GM12878 (cell line): ENCODE data around the gene POGLUT3. TPM values are rescaled to one million over a fixed set of nuclear protein-coding genes. Genes with fewer than 3 reads are reported as not detected.

Experiments
- ATAC-seq: fragments of 200-7000 bp; cut with Tn5 transposase; 3 replicates; pipeline ENCODE4 v1.9.1; 2020; ENCODE audit warnings: mild to moderate bottlenecking, moderate library complexity
- BruUV-seq: library from RNA; stranded (reverse); fragments of 400-500 nt; replicated peaks from 2 replicates; lab custom pipeline; 2021; lab: Mats Ljungman, UMichigan
- CTCF ChIA-PET: fragments of 300-600 bp; sonication (Branson Sonifier 250); formaldehyde crosslinking; extraction: SDS; loops from one replicate; lab custom pipeline; 2021; ENCODE audit warnings: inconsistent platforms; lab: Yijun Ruan, JAX
- POLR2A ChIA-PET: fragments of 350-600 bp; formaldehyde crosslinking; extraction: SDS; loops from one replicate; lab custom pipeline; 2021; ENCODE audit warnings: inconsistent platforms; lab: Charles Lee
- RAD21 ChIA-PET: fragments of 300-600 bp; sonication (Branson Sonifier 250); formaldehyde crosslinking; loops from one replicate; lab custom pipeline; 2023; ENCODE audit warnings: antibody characterized with exemption; ENCODE audit not compliant: unreplicated experiment; lab: Charles Lee
- SMC1A ChIA-PET: fragments of 300-600 bp; sonication (Branson Sonifier 250); formaldehyde crosslinking; loops from one replicate; lab custom pipeline; 2023; ENCODE audit not compliant: unreplicated experiment, uncharacterized antibody; lab: Charles Lee
- DNase-seq: peaks from one replicate; pipeline ENCODE4 v3.0.0-alpha.2; 2011; ENCODE audit warnings: low read depth, low spot score
- FAIRE-seq: peaks from 3 replicates; lab custom pipeline; 2011; peaks lifted over from hg19 to GRCh38; lab: Jason Lieb, UNC
- H2AFZ ChIP-seq: 2 replicates; pipeline ENCODE4 v1.6.0; 2011; ENCODE audit warnings: low read depth, low read length, control low read depth; ENCODE audit not compliant: control insufficient read depth
- H3K27ac ChIP-seq: 2 replicates; pipeline ENCODE4 v1.5.1; 2011; ENCODE audit warnings: control low read depth; ENCODE audit not compliant: control insufficient read depth, insufficient read depth
- H3K27me3 ChIP-seq, 2 experiments: replicated peaks in 1 of 2; 2 replicates each; pipeline versions ENCODE4 v1.6.0 to v1.6.1; 2011; ENCODE audit warnings: low read length in 1 of 2; ENCODE audit not compliant: control insufficient read depth in 2 of 2, insufficient read depth in 2 of 2
- H3K36me3 ChIP-seq, 2 experiments: 2 replicates each; pipeline ENCODE4 v1.5.1; 2011; ENCODE audit warnings: low read length in 1 of 2; ENCODE audit not compliant: control insufficient read depth in 2 of 2, insufficient read depth in 2 of 2
- H3K4me1 ChIP-seq: 2 replicates; pipeline ENCODE4 v1.6.1; 2011; ENCODE audit warnings: mild to moderate bottlenecking, low read length, moderate library complexity, mixed read lengths; ENCODE audit not compliant: control insufficient read depth, insufficient read depth
- H3K4me2 ChIP-seq: 2 replicates; pipeline ENCODE4 v1.6.0; 2011; ENCODE audit warnings: control low read depth; ENCODE audit not compliant: control insufficient read depth, insufficient read depth
- H3K4me3 ChIP-seq: fragments of 200-600 bp; sonication (generic); 2 replicates; pipeline ENCODE4 v1.5.1; 2016
- H3K79me2 ChIP-seq: 2 replicates; pipeline ENCODE4 v1.6.0; 2011; ENCODE audit warnings: low read length; ENCODE audit not compliant: control insufficient read depth, insufficient read depth
- H3K9ac ChIP-seq: 2 replicates; pipeline ENCODE4 v1.8.0; 2011; ENCODE audit warnings: low read length, control low read depth, mixed read lengths; ENCODE audit not compliant: control insufficient read depth, insufficient read depth
- H3K9me3 ChIP-seq: replicated peaks from 3 replicates; pipeline ENCODE4 v1.5.1; 2011; ENCODE audit warnings: mild to moderate bottlenecking, low read length; ENCODE audit not compliant: control insufficient read depth, insufficient read depth
- H4K20me1 ChIP-seq: 2 replicates; pipeline ENCODE4 v1.6.0; 2011; ENCODE audit not compliant: control insufficient read depth, insufficient read depth
- BHLHE40 ChIP-seq, 2 experiments: fragments of 450-650 bp in 1 of 2; IDR thresholded peaks; 2 replicates each; pipeline ENCODE4 v1.6.1; 2011 to 2017; ENCODE audit warnings: low read depth in 2 of 2, borderline replicate concordance in 1 of 2, improper control_type of control experiment in 1 of 2, low read length in 1 of 2, mild to moderate bottlenecking in 1 of 2
- CREB1 ChIP-seq: IDR thresholded peaks from 2 replicates; pipeline ENCODE4 v1.6.1; 2012; ENCODE audit warnings: low read depth, mild to moderate bottlenecking, inconsistent platforms
- ETV6 ChIP-seq, 2 experiments: fragments of 450-650 bp in 1 of 2; IDR thresholded peaks in 1 of 2; conservative IDR thresholded peaks in 1 of 2; 2 replicates each; pipeline ENCODE4 v1.6.1; 2014; ENCODE audit warnings: antibody characterized with exemption in 1 of 2, borderline replicate concordance in 1 of 2, low read depth in 1 of 2, mild to moderate bottlenecking in 1 of 2, moderate library complexity in 1 of 2
- FOS ChIP-seq: IDR thresholded peaks from 3 replicates; pipeline ENCODE4 v1.6.1; 2011; ENCODE audit warnings: borderline replicate concordance; ENCODE audit not compliant: insufficient read length; ENCODE audit errors: extremely low read depth
- GABPA ChIP-seq: IDR thresholded peaks from 2 replicates; pipeline ENCODE4 v1.6.1; 2014; ENCODE audit warnings: antibody characterized with exemption, low read depth, mild to moderate bottlenecking, inconsistent platforms
- LARP7 ChIP-seq: fragments of 450-650 bp; IDR thresholded peaks from 2 replicates; pipeline ENCODE4 v1.6.1; 2017; ENCODE audit warnings: mild to moderate bottlenecking
- MTA2 ChIP-seq: fragments of 450-650 bp; IDR thresholded peaks from 2 replicates; pipeline ENCODE4 v1.6.1; 2016; ENCODE audit warnings: low read depth, mild to moderate bottlenecking, moderate library complexity
- MYB ChIP-seq: fragments of 150-350 bp; IDR thresholded peaks from 2 replicates; pipeline ENCODE4 v1.6.1; 2014; ENCODE audit warnings: mild to moderate bottlenecking, low read depth, low read length, borderline replicate concordance
- NR2C2 ChIP-seq: IDR thresholded peaks from 2 replicates; pipeline ENCODE4 v1.6.1; 2011; ENCODE audit warnings: borderline replicate concordance, low read depth; ENCODE audit not compliant: control insufficient read depth, insufficient read length
- NR2F1 ChIP-seq: fragments of 450-650 bp; conservative IDR thresholded peaks from 2 replicates; pipeline ENCODE4 v1.6.1; 2017; ENCODE audit warnings: mild to moderate bottlenecking
- PAX8 ChIP-seq: fragments of 450-650 bp; IDR thresholded peaks from 2 replicates; pipeline ENCODE4 v1.6.1; 2017; ENCODE audit warnings: mild to moderate bottlenecking, moderate library complexity
- REST ChIP-seq: IDR thresholded peaks from 2 replicates; pipeline ENCODE4 v1.6.1; 2012; ENCODE audit warnings: mild to moderate bottlenecking, low read depth, low read length
- in situ Hi-C: fragments of 300-500 bp; cut with MboI; formaldehyde crosslinking; loops from 9 replicates; pipeline ENCODE4 v1.14.3; 2018; ENCODE audit warnings: mixed read lengths
- intact Hi-C: fragments of 100-400 bp; cut with micrococcal nuclease; formaldehyde crosslinking; loops from one replicate; pipeline ENCODE4 v1.14.2; 2022; ENCODE audit not compliant: unreplicated experiment
- polyA plus RNA-seq, 11 experiments: library from polyadenylated mRNA; depleted of rRNA in 4 of 11; unstranded in 6 of 11; stranded (reverse) in 5 of 11; fragments of >200 nt; fragmentation: Nextera tagmentation in 4 of 11; fragmentation: Illumina TruSeq in 1 of 11; extraction: Ambion mirVana in 4 of 11; extraction: Trizol in 1 of 11; gene quantifications; 1 replicate in 1 of 11; 2 replicates in 10 of 11; pipeline versions ENCODE4 v1.2.1 to v1.2.3, GENCODE V29; 2011 to 2016; ENCODE audit warnings: inconsistent platforms in 2 of 11, missing spikeins in 2 of 11, low read depth in 1 of 11
- total RNA-seq, 4 experiments: library from RNA; depleted of rRNA in 3 of 4; stranded (reverse); fragments of >200 nt in 3 of 4; fragmentation: Illumina TruSeq in 1 of 4; extraction: Trizol in 1 of 4; gene quantifications; 2 replicates each; pipeline versions ENCODE4 v1.2.1 to v1.2.3, GENCODE V29; 2013 to 2021
- TF ChIP-seq, protein P1 (sequence below): fragments of 450-650 bp; IDR thresholded peaks from 2 replicates; pipeline ENCODE4 v1.6.1; 2017; ENCODE audit warnings: low read depth, mild to moderate bottlenecking, moderate library complexity
- TF ChIP-seq, protein P2 (sequence below): fragments of 450-650 bp; formaldehyde crosslinking; IDR thresholded peaks from 2 replicates; pipeline ENCODE4 v1.4.0; 2022; ENCODE audit warnings: mild to moderate bottlenecking, moderate library complexity
- TF ChIP-seq, protein P3 (sequence below): IDR thresholded peaks from 2 replicates; pipeline ENCODE4 v1.6.1; 2012; ENCODE audit warnings: low read depth, low read length, improper control_type of control experiment

POGLUT3 gene
- total and polyA plus RNA-seq, 10 of the 15 experiments (the other 5 are each of a cell fraction or from before 2014, with no cell fraction given) = 3.7 to 21.5 (median 12.9) TPM

DNA sequence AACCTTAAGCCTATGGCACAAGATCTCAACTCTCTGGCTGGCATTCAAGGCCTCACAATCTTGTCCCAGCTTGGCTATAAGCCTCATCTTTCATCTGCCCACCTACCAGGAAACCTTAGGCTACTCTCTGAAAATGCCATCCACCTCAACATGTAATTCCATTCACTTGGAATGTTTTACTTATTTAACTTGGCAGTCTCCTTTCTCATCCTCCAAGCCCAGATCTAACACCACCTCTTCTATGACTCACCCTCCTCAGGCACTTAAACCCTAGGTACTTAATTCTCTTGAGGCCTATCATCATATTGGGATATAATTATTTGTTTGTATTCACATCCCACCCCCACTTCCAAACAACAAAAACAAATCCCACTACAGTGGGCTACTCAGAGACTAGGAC is 15.0 kb downstream of the POGLUT3 start:
- in situ Hi-C loops (no loop called here), intact Hi-C loops (no loop called here)
- Histone ChIP-seq H3K4me1 (no peaks in the 10 kb centered on the region), H3K4me2 (no peak overlapping the region), H3K9me3 (no peaks in the 10 kb centered on the region), H3K9ac (no peak overlapping the region), H3K4me3 (no peak overlapping the region), H4K20me1 (no peaks in the 10 kb centered on the region), H3K27ac (no peak overlapping the region), H3K36me3 (peaks cover 0 to 11% of the 10 kb centered on the region in 2 experiments; a peak in 1 of 4 replicates), H2AFZ (no peak overlapping the region), H3K79me2 (no peaks in the 10 kb centered on the region), H3K27me3 (no peaks in the 10 kb centered on the region)
- ChIA-PET CTCF (no interaction called here), RAD21 (no interaction called here), SMC1A (interaction anchor here (0.5 to 1.2 kb wide), 3 partner anchors 156 to 388 kb away, joined by 3 read pairs; no protein-coding TSS in a partner anchor), POLR2A (no interaction called here)
- no peak for ATAC-seq
- TF ChIP-seq FOS = no peak
- no peak for TF ChIP-seq GABPA
- no peak for TF ChIP-seq CREB1
- no peak for TF ChIP-seq MTA2
- no peak for TF ChIP-seq NR2C2
- no peak for TF ChIP-seq PAX8
- TF ChIP-seq ETV6 (conservative IDR thresholded peaks at IDR 0.05 in 1 of 2, IDR thresholded peaks at IDR 0.05 in 1 of 2; ENCODE audit: borderline replicate concordance in 1 of 2, low read depth in 1 of 2) = no peak
- no peak for TF ChIP-seq NR2F1
- no peak for TF ChIP-seq REST
- TF ChIP-seq BHLHE40 (IDR thresholded peaks at IDR 0.05; ENCODE audit: borderline replicate concordance in 1 of 2, low read depth in 2 of 2, low read length in 1 of 2) = no peak
- TF ChIP-seq, protein P1, sequence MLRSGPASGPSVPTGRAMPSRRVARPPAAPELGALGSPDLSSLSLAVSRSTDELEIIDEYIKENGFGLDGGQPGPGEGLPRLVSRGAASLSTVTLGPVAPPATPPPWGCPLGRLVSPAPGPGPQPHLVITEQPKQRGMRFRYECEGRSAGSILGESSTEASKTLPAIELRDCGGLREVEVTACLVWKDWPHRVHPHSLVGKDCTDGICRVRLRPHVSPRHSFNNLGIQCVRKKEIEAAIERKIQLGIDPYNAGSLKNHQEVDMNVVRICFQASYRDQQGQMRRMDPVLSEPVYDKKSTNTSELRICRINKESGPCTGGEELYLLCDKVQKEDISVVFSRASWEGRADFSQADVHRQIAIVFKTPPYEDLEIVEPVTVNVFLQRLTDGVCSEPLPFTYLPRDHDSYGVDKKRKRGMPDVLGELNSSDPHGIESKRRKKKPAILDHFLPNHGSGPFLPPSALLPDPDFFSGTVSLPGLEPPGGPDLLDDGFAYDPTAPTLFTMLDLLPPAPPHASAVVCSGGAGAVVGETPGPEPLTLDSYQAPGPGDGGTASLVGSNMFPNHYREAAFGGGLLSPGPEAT = no peak
- no peak for TF ChIP-seq MYB
- TF ChIP-seq, protein P2, sequence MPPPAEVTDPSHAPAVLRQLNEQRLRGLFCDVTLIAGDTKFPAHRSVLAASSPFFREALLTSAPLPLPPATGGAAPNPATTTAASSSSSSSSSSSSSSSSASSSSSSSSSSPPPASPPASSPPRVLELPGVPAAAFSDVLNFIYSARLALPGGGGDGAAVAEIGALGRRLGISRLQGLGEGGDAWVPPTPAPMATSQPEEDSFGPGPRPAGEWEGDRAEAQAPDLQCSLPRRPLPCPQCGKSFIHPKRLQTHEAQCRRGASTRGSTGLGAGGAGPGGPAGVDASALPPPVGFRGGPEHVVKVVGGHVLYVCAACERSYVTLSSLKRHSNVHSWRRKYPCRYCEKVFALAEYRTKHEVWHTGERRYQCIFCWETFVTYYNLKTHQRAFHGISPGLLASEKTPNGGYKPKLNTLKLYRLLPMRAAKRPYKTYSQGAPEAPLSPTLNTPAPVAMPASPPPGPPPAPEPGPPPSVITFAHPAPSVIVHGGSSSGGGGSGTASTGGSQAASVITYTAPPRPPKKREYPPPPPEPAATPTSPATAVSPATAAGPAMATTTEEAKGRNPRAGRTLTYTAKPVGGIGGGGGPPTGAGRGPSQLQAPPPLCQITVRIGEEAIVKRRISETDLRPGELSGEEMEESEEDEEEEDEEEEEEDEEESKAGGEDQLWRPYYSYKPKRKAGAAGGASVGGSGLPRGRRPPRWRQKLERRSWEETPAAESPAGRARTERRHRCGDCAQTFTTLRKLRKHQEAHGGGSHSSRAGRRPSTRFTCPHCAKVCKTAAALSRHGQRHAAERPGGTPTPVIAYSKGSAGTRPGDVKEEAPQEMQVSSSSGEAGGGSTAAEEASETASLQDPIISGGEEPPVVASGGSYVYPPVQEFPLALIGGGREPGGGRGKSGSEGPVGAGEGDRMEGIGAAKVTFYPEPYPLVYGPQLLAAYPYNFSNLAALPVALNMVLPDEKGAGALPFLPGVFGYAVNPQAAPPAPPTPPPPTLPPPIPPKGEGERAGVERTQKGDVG = no peak
- no peak for TF ChIP-seq LARP7
- TF ChIP-seq, protein P3, sequence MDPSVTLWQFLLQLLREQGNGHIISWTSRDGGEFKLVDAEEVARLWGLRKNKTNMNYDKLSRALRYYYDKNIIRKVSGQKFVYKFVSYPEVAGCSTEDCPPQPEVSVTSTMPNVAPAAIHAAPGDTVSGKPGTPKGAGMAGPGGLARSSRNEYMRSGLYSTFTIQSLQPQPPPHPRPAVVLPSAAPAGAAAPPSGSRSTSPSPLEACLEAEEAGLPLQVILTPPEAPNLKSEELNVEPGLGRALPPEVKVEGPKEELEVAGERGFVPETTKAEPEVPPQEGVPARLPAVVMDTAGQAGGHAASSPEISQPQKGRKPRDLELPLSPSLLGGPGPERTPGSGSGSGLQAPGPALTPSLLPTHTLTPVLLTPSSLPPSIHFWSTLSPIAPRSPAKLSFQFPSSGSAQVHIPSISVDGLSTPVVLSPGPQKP = no peak
- no TSS peak for BruUV-seq
- DNase-seq = no peak
- no peak for FAIRE-seq
